AG04449 (cell line): Measurements from ENCODE around the gene GOLGA6C.

Experiments
- CTCF ChIA-PET: fragments of 350-600 bp; formaldehyde crosslinking; extraction: SDS; loops from one replicate; lab custom pipeline; 2021; ENCODE audit warnings: antibody characterized with exemption; lab: Yijun Ruan, JAX
- POLR2A ChIA-PET: fragments of 400-600, 350-600 bp; formaldehyde crosslinking; extraction: SDS; loops from one replicate; lab custom pipeline; 2020; ENCODE audit warnings: antibody characterized with exemption, inconsistent platforms; lab: Yijun Ruan, JAX
- DNase-seq: peaks from one replicate; pipeline ENCODE4 v3.0.0-alpha.2; 2010; ENCODE audit warnings: low read depth, low spot score
- H3K4me3 ChIP-seq: 2 replicates; pipeline ENCODE4 v1.5.1; 2011; ENCODE audit warnings: low read depth, mild to moderate bottlenecking, control low read depth, low read length
- TF ChIP-seq, protein P1 (sequence below): IDR thresholded peaks from one replicate; pipeline ENCODE4 v1.5.1; 2011; ENCODE audit warnings: mild to moderate bottlenecking, moderate library complexity, low read length, control low read depth, inconsistent platforms; ENCODE audit not compliant: insufficient read depth; ENCODE audit errors: missing control alignments

Gene GOLGA6C

DNA sequence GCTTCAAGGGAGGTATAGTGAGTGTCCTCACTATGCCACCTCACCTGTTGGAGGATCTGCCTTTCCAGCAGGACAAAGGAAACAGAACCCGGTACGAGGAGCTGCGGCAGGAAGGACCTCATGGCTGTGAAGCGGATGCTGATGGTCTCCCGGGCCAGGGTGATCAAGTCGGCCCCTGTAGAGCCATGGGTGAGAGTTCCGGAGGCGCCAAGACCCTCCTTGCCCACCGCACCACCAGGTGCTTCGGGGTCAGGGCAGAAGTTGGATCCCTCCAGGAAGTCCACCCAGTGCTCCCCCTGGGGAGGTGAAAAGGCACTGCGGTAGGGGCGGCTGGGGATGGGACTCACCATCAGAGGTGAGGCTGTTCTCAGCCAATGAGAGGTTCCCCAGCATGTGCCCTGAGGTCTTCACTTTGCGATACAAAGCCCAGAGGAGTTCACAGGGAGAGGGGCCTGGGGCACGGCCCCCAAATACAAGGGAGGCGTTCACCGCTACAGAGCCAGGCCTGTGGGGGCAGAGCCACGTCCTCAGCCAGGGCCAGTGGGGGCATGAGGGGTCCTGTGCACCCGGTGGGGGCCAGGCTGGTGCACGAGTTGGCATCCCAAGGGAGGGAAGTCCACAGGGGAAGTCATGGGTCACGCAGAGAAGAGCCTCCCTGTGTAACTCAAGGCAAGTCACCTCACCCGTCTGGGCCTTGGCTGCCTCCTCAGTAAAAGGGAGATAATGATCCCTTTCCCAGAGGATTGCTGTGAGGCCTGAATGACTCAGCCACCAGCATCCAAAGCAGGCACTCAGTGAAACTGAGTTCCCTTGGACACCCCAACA is 28.7 kb upstream of the GOLGA6C start:
- H3K4me3 ChIP-seq: no peak overlapping the region
- TF ChIP-seq, protein P1, sequence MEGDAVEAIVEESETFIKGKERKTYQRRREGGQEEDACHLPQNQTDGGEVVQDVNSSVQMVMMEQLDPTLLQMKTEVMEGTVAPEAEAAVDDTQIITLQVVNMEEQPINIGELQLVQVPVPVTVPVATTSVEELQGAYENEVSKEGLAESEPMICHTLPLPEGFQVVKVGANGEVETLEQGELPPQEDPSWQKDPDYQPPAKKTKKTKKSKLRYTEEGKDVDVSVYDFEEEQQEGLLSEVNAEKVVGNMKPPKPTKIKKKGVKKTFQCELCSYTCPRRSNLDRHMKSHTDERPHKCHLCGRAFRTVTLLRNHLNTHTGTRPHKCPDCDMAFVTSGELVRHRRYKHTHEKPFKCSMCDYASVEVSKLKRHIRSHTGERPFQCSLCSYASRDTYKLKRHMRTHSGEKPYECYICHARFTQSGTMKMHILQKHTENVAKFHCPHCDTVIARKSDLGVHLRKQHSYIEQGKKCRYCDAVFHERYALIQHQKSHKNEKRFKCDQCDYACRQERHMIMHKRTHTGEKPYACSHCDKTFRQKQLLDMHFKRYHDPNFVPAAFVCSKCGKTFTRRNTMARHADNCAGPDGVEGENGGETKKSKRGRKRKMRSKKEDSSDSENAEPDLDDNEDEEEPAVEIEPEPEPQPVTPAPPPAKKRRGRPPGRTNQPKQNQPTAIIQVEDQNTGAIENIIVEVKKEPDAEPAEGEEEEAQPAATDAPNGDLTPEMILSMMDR: no peak
- ChIA-PET POLR2A (no interaction called here), CTCF (interaction anchor here (1.1 kb wide), 1 partner anchor 9 kb away, joined by 3 read pairs; no protein-coding TSS in a partner anchor)
- no peak for DNase-seq

DNA sequence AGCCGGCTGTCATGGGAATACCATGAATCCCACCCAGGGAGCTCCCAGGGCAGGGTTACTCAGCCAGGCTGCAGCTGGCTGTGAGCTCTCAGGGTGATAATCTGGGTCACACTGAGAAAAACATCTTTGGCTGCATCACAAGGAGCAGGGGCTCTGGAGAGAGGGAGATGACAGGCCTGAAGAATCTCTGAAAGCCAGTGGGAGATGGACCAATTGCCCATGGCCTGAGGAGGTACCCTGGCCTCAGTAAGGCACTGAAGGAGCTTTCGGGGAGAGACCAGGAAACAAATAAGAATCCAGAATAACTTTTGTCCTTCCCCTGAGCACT is 28.2 kb upstream of the GOLGA6C start:
- H3K4me3 ChIP-seq: no peak overlapping the region
- CTCF ChIA-PET: interaction anchor here (1.1 kb wide), 1 partner anchor 10 kb away, joined by 3 read pairs; no protein-coding TSS in a partner anchor
- no peak for DNase-seq
- TF ChIP-seq, protein P1: no peak
- POLR2A ChIA-PET: no interaction called here

DNA sequence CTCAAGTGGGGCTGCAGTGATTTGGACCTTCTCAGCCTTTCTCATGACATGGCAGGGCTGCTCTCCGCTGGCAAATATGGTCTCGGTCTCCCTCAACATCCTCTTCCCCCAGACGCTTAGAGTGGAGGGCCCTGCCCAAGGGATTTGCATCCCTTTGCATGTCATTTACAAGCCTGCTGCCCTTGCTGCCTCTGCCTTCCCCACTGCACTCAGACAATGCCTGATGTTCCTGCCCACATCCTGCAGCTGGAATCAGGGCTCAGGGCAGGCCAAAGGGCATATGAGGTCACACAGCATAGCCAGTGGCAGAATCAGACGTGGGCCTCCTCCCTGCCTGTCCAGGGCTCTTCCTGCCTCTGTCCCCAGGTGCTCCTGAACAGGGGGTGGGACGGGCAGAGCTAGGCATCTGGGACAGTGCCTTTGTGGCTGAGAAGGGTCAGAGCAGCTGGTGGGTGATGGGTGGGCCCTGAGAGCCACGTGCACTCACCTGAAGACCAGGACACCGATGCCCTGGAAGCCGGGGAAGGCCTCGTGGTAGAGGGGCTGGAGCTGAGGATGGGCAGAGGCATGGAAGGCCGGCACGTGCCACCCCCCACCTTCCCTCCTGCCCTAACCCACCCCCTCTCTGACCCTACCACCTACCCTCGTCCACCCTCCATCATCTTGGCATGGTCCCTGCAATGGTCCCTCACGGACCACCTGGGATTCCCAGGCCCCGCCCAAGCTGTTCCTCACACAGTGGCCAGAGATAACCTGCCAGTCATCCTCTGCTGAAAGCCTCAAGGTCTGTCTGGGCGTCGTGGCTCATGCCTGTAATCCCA is 27.4 kb upstream of the GOLGA6C start:
- no peak overlapping the region for H3K4me3 ChIP-seq
- TF ChIP-seq, protein P1: no peak
- POLR2A ChIA-PET: no interaction called here
- no peak for DNase-seq
- CTCF ChIA-PET: interaction anchor here (1.1 kb wide), 1 partner anchor 11 kb away, joined by 3 read pairs; no protein-coding TSS in a partner anchor

DNA sequence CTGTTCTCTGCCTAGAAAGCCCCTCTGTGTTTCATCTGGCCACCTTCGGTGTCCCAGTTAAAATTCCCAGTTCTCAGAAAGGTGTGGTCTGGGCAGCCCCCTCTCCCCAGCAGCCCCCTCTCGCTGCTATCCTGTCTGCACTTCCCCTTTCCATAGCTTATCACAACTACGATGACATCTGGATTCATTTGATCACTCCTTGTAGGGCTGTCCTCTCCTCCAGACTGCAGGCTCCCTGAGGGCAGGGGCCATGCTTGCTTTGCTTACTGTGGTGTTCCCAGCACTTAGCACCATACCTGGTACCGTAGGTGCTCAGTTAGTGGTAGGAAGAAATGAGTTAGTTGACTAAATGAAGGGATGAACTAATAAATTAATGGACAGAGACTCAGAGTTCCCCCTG is 26.3 kb upstream of the GOLGA6C start:
- POLR2A ChIA-PET: no interaction called here

DNA sequence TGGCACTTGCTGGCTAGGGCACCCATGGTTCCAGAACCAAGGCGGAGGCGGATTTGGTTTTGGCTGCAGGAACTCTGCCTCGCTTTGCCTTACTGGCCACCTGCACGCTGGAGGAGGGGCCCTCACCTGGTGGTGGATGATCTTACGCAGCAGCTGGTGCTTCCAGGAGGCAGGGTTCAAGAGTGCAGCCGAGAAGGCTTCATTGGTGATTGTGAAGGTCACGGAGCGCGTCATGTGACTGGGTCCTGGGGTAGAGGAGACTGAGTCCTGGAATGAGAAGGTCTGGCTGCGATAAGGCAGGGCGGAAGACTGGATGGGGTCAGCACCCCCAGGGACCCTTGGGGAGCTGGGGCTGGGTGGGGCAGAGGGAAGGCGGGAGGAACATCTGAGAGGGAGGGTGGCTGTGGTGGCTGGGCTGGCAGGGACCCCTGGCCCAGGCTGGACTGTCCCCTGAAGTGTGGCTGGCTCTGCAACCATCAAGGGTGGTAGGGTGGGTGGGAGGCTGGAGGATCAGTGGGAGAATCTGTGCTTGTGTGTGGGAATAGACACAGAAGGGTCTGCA is 25.8 kb upstream of the GOLGA6C start:
- CTCF ChIA-PET: no interaction called here
- TF ChIP-seq, protein P1: no peak
- DNase-seq: no peak
- POLR2A ChIA-PET: no interaction called here
- no peak overlapping the region for H3K4me3 ChIP-seq

More for the DNA sequence above, 26.3 kb upstream of the GOLGA6C start:
- DNase-seq: no peak
- no peak overlapping the region for H3K4me3 ChIP-seq
- CTCF ChIA-PET: no interaction called here
- TF ChIP-seq, protein P1: no peak
